GM18951 (cell line): Measurements from ENCODE around the gene RPUSD1.

Experiments used
- POLR2A ChIP-seq: IDR thresholded peaks from 4 replicates; pipeline ENCODE4 v1.6.1; 2011; ENCODE audit warnings: mild to moderate bottlenecking; ENCODE audit not compliant: insufficient read length, insufficient read depth; ENCODE audit errors: extremely low read depth
- in situ Hi-C: fragments of 300-500 bp; cut with MboI; formaldehyde crosslinking; loops from one replicate; pipeline ENCODE4 v1.12.0; 2022; ENCODE audit warnings: low sequenced_read_pairs, mixed read lengths, inconsistent platforms; ENCODE audit not compliant: unreplicated experiment

The RPUSD1 gene

DNA sequence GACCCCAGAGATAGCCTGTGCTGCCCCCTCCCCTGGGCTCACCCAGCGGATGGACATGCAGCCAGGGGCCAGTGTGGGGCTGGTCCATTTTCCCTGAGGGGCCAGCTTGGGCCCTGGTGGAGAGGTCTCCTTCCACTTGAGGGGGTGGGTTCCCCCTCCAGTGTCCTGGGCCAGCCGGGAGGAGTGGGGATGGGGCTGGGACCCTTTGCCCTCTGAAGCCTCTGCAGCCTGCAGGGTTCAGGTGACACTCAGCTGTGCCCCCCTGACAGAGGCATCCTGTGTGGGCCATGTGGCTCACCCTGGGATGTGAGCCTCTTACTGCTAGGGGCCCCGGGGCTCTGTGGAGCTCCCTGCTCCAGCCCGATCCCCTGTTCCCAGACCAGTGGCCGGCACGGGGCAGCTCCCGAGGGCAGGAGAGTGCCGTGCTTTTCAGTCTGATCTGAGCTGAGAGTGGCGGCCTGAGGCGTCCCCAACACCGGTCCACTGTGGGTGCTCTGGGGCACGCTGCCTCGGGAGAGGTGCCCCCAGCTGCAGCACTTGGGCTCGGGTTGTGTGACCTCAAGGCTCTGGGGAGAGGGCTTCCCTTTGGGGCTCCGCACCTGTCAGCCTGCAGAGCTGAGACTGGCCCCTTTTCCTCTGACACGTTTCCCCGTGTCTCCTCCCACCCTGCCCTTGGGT is 12.8 kb upstream of the RPUSD1 start:
- in situ Hi-C loops, result no loop called here
- TF ChIP-seq POLR2A, result no peak

DNA sequence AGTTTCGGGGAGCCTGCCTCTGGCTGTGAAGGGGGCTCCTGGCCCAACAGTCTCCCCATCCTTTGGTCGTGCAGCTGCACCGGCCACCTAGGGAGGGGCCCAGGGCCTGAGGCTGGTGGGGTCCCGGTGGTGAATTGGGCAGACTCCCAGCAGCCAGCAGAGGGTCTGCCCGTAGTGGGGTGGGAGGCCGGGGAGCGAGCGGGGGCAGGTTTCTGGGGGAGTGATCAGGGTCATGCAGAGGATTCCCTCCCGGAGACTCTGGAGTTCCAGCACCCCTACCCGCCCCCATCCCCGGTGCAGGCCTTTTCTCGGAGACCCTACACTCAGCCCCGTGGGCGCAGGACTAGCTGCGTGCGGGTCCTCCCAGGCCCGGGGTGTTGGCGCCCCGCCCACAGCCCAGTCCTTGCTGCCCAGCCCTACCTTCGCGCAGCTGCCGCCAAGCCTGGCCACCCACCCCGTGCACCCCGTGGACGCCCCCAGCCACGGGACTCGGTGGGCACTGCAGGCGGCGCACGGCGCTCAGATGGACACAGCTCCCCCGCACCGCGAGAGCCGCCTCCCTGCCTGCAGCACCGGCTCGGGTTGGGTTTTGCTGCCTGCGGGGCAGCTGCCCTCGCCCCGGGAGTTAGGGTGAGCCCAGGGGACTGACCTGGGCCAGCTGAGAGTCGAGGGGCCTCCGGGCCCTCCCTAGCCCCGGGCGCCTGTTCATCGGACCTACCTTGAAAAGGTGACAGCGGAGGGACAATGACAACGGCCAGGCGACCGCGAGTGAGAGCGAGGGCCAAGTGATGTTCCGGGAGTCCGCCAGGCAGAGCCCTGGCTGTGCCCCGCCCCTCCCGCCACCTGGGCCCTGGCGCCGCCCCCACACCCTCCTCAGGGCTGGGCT is 12.0 kb upstream of the RPUSD1 start, which contains the start of gene GNG13:
GNG13 (minus strand) TSS at position 787 of the 886 bp plus-strand sequence. CDS start 1,657 bp downstream, outside the sequence.
- in situ Hi-C loops, result no loop called here
- no peak for TF ChIP-seq POLR2A

- TF ChIP-seq POLR2A, result no peak
- in situ Hi-C loops, result no loop called here
Observed at GRCh38 chr16:799111-799947, 11.1 kb upstream of the RPUSD1 start.

- TF ChIP-seq POLR2A, result no peak
- in situ Hi-C loops, result no loop called here
Observed at GRCh38 chr16:798666-799065, 10.5 kb upstream of the RPUSD1 start.

- in situ Hi-C loops, result no loop called here
- TF ChIP-seq POLR2A, result no peak
Observed at GRCh38 chr16:797686-798085, 9.5 kb upstream of the RPUSD1 start.

GRCh38 chr16:797120-797420 is 8.9 kb upstream of the RPUSD1 start:
- in situ Hi-C loops, result no loop called here
- no peak for TF ChIP-seq POLR2A

DNA sequence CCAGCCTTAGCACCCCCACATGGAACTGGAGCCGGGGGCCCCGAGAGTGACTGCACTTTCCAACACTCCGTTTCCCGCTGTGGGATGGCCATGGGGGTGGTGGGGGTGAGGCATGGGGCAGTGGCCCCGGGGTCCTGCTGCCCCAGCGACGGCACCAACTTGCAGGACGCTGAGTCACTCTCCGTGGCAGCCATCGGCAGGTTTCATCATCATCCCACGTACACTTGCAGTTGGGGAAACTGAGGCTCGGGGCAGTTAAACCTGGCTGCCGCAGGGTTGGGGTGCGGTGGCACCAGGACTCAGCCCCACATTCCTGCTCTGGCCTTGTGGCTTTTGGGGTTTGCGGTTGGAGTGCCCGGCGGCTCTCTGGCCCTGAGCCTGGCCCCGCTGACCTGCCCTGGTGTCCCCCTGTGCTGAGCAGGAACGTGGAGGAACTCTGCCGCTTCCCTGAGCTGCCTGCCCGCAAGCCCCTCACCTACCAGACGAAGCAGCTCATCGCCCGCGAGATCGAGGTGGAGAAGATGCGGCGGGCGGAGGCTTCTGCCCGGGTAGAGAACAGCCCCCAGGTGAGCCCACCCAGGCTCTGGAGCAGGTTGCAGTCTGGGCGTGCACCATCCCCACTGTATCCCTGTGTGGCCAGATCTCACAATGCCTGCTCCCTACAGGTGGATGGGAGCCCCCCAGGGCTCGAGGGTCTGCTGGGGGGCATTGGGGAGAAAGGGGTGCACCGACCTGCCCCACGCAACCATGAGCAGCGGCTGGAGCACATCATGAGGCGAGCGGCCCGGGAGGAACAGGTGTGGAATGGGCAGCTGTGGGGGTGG is 8.3 kb upstream of the RPUSD1 start:
- no peak for TF ChIP-seq POLR2A
- in situ Hi-C loops, result no loop called here

DNA sequence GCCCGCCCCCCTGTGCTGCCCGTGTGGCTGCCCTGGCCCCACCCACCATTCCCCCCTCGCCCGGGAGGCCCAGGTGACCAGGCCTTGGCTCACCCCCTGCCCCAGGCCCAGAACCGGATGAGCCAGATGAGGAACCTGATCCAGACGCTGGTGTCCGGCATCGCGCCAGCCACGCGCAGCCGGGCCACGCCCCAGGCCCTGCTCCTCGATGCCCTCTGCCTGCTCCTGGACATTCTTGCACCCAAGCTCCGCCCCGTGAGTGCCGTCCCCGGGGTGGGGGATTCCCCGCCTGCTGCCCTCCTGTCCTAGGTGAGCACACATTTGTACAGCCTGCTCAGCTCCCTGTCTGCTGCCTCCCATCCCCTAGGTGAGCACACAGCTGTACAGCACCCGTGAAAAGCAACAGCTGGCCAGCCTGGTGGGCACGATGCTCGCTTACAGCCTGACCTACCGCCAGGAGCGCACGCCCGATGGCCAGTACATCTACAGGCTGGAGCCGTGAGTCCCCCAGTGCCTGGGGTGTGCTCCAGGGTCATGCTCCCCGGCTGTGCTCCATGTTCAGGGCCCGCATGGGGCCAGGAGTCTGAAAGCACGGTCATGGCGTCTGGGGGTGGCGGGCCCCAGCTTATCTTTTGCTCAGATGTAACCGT is 7.5 kb upstream of the RPUSD1 start:
- TF ChIP-seq POLR2A, result no peak

GRCh38 chr16:794853-795466 is 6.8 kb upstream of the RPUSD1 start:
- in situ Hi-C loops, result no loop called here
- TF ChIP-seq POLR2A, result no peak

More for the DNA sequence above, 7.5 kb upstream of the RPUSD1 start:
- in situ Hi-C loops, result no loop called here

DNA sequence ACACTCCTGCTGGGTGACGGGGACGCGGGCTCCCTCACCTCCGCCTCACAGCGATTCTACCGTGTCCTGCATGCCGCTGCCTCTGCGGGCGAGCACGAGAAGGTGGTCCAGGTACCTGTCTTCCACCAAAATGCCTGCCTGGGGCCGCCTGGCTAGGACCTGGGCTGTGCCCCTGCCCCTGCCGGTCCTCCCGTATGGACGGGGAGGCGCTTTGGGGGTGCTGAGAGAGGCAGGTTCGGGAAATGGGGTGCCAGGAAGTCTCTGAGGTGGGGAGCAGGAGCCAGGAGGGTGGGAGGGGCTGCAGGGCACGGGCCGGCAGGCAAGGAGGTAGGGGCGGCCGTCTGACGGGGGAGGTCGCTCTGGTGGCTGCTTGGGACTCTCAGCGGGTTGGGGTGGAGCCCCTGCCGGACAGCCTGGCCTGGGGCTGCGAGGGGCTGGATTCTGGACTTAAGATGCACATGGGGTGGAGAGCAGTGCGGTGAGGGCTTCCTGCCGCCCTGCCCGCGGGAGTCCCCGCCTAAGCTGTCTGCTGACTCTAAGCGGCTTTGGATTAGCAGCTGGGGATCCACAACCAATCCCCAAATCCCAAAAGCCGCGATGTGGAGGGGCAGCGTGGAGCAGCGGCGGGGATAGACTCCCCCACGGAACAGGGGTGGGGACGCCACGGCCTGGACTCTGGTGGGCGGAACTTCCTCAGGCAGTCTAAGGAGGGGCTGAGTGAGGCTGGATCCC is 6.1 kb upstream of the RPUSD1 start:
- in situ Hi-C loops, result no loop called here
- no peak for TF ChIP-seq POLR2A

GRCh38 chr16:793414-793813 is 5.2 kb upstream of the RPUSD1 start:
- in situ Hi-C loops, result no loop called here
- TF ChIP-seq POLR2A, result no peak

- in situ Hi-C loops, result no loop called here
- TF ChIP-seq POLR2A, result no peak
Observed at GRCh38 chr16:792221-792995, 4.2 kb upstream of the RPUSD1 start.
